SH-SY5Y (cell line): ENCODE data around the gene RYR1.

Experiments
- GATA2 ChIP-seq: IDR thresholded peaks from 2 replicates; pipeline ENCODE4 v1.6.1; 2011; ENCODE audit warnings: mild to moderate bottlenecking, low read depth, low read length
- GATA3 ChIP-seq: IDR thresholded peaks from 2 replicates; pipeline ENCODE4 v1.6.1; 2011; ENCODE audit warnings: low read depth, mild to moderate bottlenecking, low read length, moderate library complexity

The RYR1 gene

GRCh38 chr19:38500450-38500849 is 67.0 kb downstream of the RYR1 start:
- TF ChIP-seq GATA3 = no peak
- no peak for TF ChIP-seq GATA2

- TF ChIP-seq GATA3 (no peak), GATA2 (no peak)
Observed at GRCh38 chr19:38502410-38503076, 69.1 kb downstream of the RYR1 start.

GRCh38 chr19:38503077-38503410 is 69.6 kb downstream of the RYR1 start:
- TF ChIP-seq GATA2 (no peak), GATA3 (no peak)

GRCh38 chr19:38505958-38506357 is 72.5 kb downstream of the RYR1 start:
- TF ChIP-seq GATA2 = no peak
- TF ChIP-seq GATA3 = no peak

- TF ChIP-seq GATA3 = no peak
- TF ChIP-seq GATA2 = no peak
Observed at GRCh38 chr19:38506375-38506722, 72.9 kb downstream of the RYR1 start.

- TF ChIP-seq GATA2 (no peak), GATA3 (no peak)
Observed at GRCh38 chr19:38506723-38507550, 73.4 kb downstream of the RYR1 start.

GRCh38 chr19:38507551-38508127 is 74.1 kb downstream of the RYR1 start:
- TF ChIP-seq GATA2 = no peak
- TF ChIP-seq GATA3 = no peak

- TF ChIP-seq GATA3 (no peak), GATA2 (no peak)
Observed at GRCh38 chr19:38508507-38508906, 75.0 kb downstream of the RYR1 start.

- TF ChIP-seq GATA3 (no peak), GATA2 (no peak)
Observed at GRCh38 chr19:38509027-38509426, 75.5 kb downstream of the RYR1 start.

GRCh38 chr19:38511074-38511708 is 77.7 kb downstream of the RYR1 start:
- TF ChIP-seq GATA3 = no peak
- TF ChIP-seq GATA2 = no peak

GRCh38 chr19:38512277-38512676 is 78.8 kb downstream of the RYR1 start:
- no peak for TF ChIP-seq GATA2

- TF ChIP-seq GATA3 (no peak), GATA2 (no peak)
Observed at GRCh38 chr19:38513762-38514167, 80.3 kb downstream of the RYR1 start.

- TF ChIP-seq GATA3 (no peak), GATA2 (no peak)
Observed at GRCh38 chr19:38514812-38515633, 81.5 kb downstream of the RYR1 start.

- TF ChIP-seq GATA2 (no peak), GATA3 (no peak)
Observed at GRCh38 chr19:38515896-38516295, 82.4 kb downstream of the RYR1 start.

- no peak for TF ChIP-seq GATA2
- no peak for TF ChIP-seq GATA3
Observed at GRCh38 chr19:38516802-38517201, 83.3 kb downstream of the RYR1 start.
